Measurements from ENCODE around the gene CREB1. TPM values are rescaled to one million over a fixed set of nuclear protein-coding genes. Genes with fewer than 3 reads are reported as not detected.

The CREB1 gene
- total and polyA plus RNA-seq, 2 donors (not counting 3 experiments of a cell fraction or from before 2014, with no cell fraction given) = 31.0 to 71.1 TPM

- no peak overlapping the region for H3K9ac ChIP-seq (replicated peaks; ENCODE audit: extremely low read depth, insufficient read depth, low read length)
- no peak overlapping the region for H3K4me2 ChIP-seq (ENCODE audit: insufficient read depth, low read length)
- H2AFZ ChIP-seq (ENCODE audit: low read depth, low read length) = no peak overlapping the region
- no peaks in the 10 kb centered on the region for H3K27me3 ChIP-seq (ENCODE audit: control insufficient read depth in 2 of 2, insufficient read depth in 2 of 2, low read length in 2 of 2)
- H3K36me3 ChIP-seq (ENCODE audit: control insufficient read depth in 2 of 2, extremely low read depth in 1 of 2, insufficient read depth in 2 of 2, low read length in 2 of 2) = no peaks in the 10 kb centered on the region
- no peak overlapping the region for H3K27ac ChIP-seq (ENCODE audit: insufficient read depth, low read depth, low read length)
- H4K20me1 ChIP-seq (replicated peaks; ENCODE audit: control insufficient read depth, extremely low read depth, insufficient read depth, low read length) = no peaks in the 10 kb centered on the region
- TF ChIP-seq MYC (IDR thresholded peaks at IDR 0.05; ENCODE audit: low read depth, low read length) (no peak), MAX (IDR thresholded peaks at IDR 0.05; ENCODE audit: insufficient read depth, insufficient read length) (no peak), POLR2A (IDR thresholded peaks at IDR 0.05; ENCODE audit: low read depth, low read length) (no peak), JUN (IDR thresholded peaks at IDR 0.05; ENCODE audit: borderline replicate concordance, insufficient read depth, insufficient read length, low read depth) (no peak), POLR2AphosphoS5 (IDR thresholded peaks at IDR 0.05; ENCODE audit: insufficient read depth, low read depth, low read length) (no peak), CTCF (IDR thresholded peaks at IDR 0.05; ENCODE audit: extremely low read depth in 1 of 2, insufficient read depth in 1 of 2, low read depth in 1 of 2, low read length in 2 of 2) (no peak), GATA2 (IDR thresholded peaks at IDR 0.05; ENCODE audit: insufficient read depth, insufficient read length, low read depth, low read length) (no peak), FOS (IDR thresholded peaks at IDR 0.05; ENCODE audit: borderline replicate concordance, insufficient read depth, low read length) (no peak), EZH2 (IDR thresholded peaks at IDR 0.05; ENCODE audit: borderline replicate concordance, low read depth, low read length, severe bottlenecking) (no peak)
- ChIA-PET POLR2A (no interaction called here), CTCF (interaction anchor here (1.1 kb wide), 1 partner anchor 116 kb away, joined by 8 read pairs; the partner anchor contains the start of gene METTL21A)
- no peak overlapping the region for H3K4me3 ChIP-seq (replicated peaks in 1 of 3; ENCODE audit: insufficient read depth in 1 of 3, low read depth in 1 of 3, low read length in 3 of 3)
- peaks cover 12% of the 10 kb centered on the region for H3K4me1 ChIP-seq (ENCODE audit: control insufficient read depth, extremely low read depth, insufficient read depth, low read length)
- DNase-seq (ENCODE audit: low read depth, low spot score) (no peak), FAIRE-seq (no peak)
- no TSS peak for BruUV-seq (replicated peaks)
- no peaks in the 10 kb centered on the region for H3K79me2 ChIP-seq (ENCODE audit: control insufficient read depth, insufficient read depth, low read length)
- H3K9me3 ChIP-seq (replicated peaks; ENCODE audit: control insufficient read depth, insufficient read depth, low read length) = no peaks in the 10 kb centered on the region
- intact Hi-C loops (cut with micrococcal nuclease) = no loop called here
- dilution Hi-C loops (cut with MboI; ENCODE audit: extremely low pct_ligation_motif_present, low sequenced_read_pairs) = no loop called here
- no peaks in the 10 kb centered on the region for H3K9me1 ChIP-seq (replicated peaks; ENCODE audit: control insufficient read depth, extremely low read depth, insufficient read depth, low read length)
Observed at GRCh38 chr2:207510148-207510547, 19.6 kb upstream of the CREB1 start.
